GM19023 (cell line): ENCODE results near the gene HPN.

Source experiments
- ATAC-seq: cut with Tn5 transposase; IDR thresholded peaks from one replicate; pipeline ENCODE4 v1.9.1; 2021; ENCODE audit warnings: mild to moderate bottlenecking, moderate library complexity; ENCODE audit not compliant: unreplicated experiment

The HPN gene

DNA sequence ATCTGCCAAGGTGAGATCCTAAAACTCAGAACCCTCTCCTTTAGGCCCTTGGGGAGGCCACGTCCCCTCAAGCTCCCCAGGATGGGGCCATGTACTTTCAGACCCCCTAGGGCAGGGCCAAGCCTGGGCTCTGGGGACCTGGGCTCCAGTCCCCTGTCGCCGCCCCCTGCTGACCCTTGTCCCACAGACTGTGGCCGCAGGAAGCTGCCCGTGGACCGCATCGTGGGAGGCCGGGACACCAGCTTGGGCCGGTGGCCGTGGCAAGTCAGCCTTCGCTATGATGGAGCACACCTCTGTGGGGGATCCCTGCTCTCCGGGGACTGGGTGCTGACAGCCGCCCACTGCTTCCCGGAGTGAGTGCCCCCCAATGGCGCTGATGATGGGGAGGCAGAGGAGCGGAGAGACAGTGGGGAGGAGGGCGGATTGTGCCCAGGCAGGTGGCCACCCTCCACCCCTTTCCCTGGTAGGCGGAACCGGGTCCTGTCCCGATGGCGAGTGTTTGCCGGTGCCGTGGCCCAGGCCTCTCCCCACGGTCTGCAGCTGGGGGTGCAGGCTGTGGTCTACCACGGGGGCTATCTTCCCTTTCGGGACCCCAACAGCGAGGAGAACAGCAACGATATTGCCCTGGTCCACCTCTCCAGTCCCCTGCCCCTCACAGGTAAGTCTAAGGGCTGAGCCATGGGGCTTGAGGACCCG lies 18.8 kb downstream of the HPN start:
- ATAC-seq = no peak

DNA sequence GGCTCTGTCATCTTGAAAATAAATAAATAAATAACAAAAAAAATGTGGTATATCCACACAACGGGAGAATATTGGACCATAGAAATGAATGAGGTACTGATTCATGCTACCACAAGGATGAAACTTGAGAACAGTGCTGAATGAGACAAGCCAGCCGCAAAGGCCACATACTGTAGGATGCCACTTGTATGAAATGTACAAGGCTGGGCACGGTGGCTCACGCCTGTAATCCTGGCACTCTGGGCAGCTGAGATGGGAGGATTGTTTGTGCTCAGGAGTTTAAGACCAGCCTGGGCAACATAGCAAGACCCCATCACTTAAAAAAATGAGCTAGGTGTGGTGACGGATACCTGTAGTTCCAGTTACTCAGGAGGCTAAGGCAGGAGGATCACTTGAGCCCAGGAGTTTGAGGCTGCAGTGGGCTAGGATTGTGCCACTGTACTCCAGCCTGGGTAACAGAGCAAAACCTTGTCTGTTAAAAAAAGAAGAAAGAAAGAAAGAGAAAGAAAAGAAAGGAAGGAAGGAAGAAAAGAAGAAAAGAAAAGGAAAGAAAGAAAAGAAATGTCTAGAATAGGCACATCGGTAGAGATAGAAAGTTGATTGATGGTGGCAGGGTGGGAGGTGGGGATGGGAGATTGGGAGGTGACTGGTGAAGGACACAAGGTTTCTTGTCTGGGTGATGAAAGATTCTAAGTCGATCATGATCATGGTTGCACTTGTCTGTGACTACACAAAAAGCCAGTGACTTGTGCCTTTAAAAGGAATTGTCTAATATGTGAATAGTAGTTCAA lies 20.3 kb downstream of the HPN start:
- ATAC-seq = no peak

DNA sequence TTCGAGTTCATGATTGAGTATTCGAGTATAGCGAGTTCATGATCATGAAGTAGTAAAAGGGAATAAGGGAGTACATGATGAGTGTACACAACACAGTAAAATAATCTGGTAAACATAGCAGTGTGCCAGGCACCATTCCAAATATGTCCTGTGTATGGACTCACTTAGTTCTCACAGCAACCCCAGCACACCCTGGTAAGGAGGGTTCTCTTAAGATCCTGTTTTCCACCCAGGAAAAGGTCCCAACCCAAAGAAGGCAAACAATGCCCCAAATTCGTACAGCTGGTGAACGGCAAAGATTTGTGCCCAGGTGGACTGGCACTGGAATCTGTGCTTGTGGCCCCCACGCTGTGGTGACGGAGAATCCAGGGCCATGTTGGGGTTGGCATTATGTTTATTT lies 21.4 kb downstream of the HPN start:
- ATAC-seq = no peak

DNA sequence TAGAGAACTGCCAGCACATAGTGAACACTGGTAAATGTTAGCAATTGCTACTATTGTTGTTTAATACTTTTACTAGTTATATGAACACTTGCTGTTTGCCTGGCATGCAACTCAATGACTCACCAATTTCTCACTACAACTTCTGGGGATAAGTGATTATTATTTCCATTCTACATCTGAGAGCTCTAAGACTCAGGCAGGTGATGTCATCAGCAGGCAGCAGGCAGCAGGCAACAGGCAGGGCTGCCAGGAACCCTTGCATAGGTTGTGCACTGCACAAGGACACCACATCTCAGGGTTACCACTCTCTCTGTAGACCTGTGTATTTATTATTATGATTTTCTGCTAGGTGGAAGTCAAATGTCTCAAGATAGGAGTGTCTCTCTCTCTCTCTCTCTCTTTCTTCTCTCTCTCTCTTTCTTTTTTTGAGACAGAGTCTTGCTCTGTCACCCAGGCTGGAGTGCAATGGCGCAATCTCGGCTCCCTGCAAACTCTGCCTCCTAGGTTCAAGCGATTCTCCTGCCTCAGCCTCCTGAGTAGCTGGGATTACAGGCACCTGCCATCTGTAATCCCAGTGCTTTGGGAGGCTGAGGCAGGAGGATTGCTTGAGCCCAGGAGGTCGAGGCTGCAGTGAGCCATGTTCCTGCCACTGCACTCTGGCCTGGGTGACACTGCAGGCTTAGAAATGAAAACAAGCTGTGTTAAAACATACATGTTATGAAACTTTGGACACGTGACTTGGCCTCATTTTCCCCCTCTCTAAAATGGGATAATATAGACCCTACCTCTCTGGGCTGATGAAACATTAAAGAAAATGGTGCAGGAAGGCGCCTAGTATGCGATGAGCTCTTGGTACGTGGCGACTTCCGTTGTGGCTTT lies 22.7 kb downstream of the HPN start:
- no peak for ATAC-seq

DNA sequence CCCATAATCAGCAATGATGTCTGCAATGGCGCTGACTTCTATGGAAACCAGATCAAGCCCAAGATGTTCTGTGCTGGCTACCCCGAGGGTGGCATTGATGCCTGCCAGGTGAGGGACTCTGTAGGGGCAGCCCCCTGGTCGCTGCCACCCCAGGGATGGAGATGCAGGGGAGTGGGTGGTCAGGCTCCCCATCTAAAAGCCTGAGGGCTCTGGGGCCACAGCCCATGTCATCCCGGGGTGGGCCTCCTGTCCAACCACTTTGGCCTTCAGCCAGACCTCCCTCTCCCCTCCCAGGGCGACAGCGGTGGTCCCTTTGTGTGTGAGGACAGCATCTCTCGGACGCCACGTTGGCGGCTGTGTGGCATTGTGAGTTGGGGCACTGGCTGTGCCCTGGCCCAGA lies 24.1 kb downstream of the HPN start:
- ATAC-seq = no peak

DNA sequence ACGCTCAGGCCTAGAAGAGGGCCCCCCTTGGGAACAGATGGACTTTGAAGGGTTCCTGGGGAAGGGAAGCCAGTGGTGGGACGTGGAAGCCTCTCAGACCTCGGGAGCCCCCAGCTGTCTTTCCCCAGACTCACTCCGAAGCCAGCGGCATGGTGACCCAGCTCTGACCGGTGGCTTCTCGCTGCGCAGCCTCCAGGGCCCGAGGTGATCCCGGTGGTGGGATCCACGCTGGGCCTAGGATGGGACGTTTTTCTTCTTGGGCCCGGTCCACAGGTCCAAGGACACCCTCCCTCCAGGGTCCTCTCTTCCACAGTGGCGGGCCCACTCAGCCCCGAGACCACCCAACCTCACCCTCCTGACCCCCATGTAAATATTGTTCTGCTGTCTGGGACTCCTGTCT lies 24.6 kb downstream of the HPN start:
- no peak for ATAC-seq

DNA sequence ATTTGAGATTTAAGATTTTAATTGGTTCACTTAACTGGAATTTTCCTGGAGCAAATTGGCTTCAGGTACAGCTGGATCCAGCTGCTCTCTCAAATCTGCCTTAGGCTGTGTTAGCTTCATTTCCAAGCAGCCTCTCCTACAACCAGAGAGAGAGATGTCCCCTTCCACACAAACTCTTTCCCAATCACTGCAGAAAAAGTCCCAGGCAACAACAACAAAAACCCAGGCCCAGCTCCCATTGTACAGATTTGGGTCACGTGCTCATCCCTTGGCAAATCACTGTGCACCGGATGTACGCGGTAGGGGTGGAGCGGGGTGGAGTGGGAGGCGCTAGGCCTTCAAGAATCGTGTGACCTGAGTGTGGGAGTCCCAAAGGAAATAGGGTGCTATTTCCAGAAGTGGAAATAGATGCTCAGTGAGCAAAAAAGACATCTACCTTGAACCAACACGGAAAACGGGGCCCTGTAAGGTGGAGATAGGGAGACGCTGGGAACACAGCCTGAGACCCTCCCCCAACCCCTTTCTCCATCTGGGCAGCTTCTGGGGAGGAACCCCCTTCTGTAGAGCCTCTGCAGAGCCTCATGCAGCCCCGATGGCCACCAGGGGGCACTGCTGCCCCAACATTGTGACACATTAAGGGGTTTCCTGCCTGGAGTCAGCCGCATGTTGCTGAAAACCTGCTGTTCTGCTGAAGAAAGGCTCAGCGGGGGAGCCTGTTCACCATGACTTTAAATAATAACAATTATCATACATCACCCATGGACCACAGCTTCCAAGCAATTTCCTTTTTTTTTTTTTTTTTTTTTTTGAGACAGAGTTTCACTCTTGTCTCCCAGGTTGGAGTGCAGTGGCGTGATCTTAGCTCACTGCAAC lies 25.4 kb downstream of the HPN start:
- ATAC-seq = peak; percentile 74

DNA sequence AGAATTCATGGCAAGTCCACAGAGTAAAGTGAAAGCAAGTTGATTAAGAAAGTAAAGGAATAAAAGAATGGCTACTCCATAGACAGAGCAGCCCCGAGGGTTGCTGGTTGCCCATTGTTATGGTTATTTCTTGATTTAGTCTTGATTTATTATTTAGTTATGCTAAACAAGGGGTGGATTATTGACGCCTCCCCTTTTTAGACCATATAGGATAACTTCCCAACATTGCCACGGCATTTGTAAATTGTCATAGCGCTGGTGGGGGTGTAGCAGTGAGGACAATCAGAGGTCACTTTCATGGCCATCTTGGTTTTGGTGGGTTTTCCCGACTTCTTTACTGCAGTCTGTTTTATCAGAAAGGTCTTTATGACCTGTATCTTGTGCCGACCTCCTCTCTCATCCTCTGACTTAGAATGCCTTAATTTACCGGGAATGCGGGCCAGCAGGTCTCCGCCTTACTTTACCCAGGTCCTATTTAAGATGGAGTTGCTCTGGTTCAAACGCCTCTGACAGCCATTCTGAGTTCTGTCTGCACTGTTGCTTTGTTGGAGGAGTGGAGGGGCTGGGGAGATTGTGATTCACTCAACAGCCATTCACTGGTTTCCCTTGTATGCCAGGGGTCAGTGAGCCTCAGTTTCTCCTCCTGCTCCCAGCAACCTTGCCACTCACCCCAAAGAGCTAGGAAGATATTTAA lies 27.6 kb downstream of the HPN start:
- ATAC-seq = no peak

DNA sequence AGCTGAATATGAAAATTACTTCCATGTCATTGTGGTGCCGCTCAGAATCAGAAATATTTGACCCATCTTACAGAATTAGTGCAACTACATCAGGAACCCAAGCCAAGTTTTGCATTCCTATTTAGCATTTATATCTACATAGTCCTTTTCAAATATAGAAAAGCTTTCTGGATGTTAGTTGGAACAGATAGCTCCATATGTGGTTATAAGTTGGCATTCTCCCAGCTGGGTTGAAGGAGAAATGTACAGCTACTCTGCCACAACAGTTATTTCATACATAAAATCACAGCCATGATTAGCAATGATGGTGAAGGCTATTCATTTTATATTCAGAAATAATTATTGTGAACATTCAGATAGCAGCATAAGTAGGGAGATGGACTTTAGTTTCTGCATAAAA lies 28.2 kb downstream of the HPN start:
- ATAC-seq = no peak

DNA sequence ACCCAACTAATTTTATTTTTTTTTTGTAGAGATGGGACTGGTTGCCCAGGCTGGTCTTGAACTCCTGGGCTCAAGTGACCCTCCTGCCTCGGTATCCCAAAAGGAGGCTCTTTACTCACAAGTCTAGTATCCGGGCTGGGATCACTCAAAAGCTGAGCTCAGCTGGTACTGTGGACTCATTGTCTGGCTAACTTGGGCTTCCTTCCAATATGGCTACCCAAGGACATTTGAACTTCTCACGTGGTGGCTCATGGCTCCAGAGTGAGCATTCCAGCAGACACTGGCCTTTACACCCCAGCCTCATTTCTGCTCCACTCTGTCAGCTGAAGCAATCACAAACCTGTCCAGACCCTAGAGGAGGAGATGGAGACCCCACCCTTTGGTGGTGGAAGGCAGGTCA lies 28.9 kb downstream of the HPN start:
- ATAC-seq = no peak

DNA sequence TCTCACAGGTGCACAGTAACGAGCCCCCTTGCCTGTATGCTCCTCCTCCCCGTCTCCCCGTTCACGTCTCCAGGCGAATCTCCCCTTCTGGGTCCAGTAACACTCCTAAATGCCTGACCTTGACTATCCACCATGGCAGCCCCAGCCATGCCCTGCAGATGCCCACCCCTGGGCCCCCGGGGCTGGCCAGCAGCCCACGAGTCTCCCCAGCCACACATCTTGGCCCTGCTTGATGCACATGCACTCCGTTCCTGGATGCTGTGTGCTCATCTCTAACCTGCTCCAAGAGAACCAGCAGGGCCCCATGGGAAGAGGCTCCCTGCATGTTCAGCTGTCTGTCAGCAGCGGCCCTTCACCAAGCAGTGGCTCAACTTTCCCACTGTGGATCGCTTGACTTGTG lies 32.0 kb downstream of the HPN start:
- ATAC-seq = no peak

DNA sequence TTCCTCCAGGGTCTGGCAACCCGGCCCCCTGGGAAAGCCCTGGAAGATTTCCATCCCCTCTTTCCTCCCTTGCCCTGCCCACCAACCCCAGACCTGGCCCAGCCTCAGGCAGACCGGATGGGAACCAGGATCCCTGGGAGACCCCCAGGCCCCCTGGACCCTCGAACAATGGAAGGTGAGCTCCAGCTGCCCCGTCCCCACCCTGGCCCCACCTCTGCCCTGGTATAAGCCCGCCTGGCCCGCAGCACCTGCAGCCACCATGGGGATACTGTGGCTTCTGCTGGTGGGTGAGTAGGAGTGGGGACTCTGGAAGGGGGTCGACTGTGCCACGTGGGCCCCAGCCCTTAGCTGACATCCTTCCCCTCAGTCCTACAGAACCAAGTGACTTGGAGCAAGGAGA lies 32.4 kb downstream of the HPN start:
- ATAC-seq = no peak

DNA sequence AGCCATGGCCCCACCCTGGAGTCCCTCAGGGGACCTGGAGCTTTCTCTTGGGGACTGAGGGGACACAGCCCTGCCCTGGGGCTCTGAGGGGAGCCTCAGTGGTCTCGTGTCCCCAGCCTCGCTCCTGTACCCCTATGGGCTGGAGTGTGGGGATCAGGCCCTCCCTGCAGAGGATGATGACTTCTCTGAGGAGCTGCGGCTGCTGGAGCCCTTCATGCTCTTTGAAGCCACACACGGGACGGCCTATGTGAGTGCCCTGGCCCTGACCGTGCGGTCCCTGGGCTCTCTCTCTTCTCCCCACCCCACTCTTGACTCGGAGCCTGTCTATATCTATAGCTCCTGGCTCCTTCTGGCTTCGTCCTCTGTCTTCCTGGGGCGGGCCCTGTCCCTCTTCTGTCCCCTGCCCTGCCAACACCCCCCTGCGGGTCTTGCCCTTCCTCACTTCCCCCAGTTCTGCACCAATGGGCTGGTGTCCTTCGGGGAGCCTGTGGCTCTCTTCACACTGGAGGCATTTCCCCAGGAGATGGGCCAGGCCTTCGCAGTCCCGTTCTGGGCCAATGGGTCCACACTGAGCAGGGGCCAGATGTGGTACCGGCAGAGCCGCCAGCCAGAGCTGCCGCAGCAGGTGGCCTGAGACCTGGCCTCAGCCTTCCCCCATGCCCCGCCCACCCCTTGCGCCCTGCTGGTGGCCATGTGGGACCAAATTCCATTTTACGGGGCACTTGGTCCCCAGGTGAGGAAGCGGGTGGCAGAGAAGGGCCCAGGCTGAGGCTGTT lies 33.1 kb downstream of the HPN start:
- ATAC-seq = no peak

DNA sequence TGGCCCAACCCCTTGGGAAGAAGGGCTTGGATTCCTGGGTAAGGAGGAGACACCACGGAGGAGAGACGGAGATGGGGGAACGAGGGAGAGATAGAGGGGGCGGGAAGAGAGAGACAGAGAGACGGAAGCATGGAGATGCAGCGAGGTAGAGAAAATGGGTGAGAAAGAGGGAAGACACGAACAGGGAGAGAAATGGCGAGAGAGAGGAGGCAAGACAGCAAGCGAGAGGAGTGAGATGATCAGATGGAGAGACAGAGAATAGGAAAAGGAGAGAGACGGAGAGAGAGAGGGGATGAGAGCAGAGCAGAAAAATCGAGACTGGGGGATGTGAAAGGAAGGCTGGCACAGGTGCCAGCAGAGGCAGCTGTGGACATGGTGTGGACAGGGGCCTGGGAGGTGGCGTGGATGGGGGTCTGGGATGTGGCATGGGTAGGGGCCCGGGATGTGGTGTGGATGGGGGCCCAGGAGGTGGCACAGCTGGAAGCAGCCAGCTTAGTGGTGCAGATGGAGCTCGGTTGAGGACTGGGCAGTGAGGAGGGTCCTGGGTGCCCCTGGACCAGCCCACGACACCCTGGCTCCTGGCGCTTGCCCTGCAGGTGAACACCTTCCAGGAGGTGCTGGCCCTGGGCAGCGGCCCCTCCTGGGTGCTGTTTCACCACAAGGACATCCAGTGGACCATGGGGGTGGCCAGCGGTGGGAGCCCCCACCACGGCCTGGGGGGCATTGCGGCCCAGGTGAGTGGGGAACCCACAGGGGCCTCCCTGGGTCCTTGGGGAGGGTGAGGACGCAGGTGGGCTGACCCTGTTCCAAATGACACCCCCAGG lies 33.9 kb downstream of the HPN start:
- ATAC-seq = no peak

DNA sequence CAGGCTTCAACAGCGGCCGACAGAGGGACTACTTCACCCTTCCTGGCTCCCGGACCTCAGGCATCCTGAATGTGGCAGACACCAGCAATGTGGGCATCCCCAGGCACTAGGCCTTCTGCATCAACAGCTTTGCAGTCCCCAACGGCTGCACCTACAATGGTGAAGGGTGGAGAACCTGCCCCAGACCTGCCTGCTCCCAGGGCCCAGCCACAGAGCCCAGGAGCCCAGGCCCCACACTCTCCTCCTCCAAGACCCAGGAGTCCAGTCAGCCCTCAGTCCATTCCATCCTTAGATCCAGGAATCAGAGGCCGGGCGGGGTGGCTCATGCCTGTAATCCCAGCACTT lies 34.5 kb downstream of the HPN start:
- ATAC-seq = no peak

DNA sequence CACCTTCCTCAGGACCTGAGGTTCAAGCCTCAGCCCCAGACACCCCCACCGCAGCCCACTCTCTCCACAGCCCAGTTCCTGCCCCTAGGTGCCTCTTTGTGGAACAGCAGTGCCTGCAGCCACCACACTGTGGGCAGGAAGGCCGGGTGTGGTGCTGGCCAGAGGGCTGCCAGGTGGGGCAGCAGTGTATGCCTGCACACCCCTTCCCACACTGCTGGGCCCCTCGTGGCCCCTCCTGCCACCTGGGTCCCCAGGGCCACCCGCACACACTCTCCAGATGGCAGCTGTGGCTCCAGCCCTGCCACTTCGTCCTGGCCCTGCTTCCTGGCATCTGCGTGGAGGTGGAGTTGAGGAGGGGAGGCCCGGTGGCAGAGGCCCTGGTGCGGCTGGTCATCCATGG lies 35.1 kb downstream of the HPN start:
- no peak for ATAC-seq

DNA sequence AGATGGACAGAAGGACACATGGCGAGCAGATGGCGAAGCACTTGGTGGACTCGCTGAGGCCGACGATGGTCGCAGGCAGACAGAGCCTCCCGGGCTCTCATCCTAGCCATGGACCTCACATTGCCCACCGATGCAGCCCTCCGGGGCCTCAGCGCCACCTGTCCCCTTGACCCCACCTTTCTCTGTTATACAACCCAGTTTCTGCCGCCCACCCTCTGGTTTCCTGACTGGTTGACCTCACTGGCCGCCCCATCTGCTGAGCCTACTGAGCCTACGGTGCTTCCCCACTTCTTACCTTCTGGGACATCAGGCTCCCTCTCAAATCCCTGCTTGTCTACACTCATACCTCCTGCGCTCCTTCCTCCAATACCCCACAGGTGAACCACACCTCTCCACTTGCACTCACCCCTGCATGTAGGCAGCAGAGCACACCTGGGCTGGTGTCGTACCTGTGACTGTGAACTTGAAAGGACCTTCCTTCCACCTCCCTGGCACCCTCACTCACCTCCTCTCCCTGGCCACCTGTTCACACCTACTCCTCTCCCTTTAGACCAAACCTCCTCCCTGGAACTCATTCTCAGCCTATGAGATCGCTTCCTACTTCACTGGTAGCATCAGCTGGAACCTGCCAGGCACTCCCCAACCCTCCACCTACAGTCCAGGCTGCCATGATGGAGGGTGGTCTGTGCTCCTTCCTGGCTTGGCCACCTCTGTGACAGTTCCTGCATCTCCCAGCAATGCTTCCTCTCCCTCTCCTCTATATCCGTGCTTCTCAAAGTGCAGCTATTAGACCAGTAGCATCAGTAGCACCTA lies 36.1 kb downstream of the HPN start:
- ATAC-seq = no peak

DNA sequence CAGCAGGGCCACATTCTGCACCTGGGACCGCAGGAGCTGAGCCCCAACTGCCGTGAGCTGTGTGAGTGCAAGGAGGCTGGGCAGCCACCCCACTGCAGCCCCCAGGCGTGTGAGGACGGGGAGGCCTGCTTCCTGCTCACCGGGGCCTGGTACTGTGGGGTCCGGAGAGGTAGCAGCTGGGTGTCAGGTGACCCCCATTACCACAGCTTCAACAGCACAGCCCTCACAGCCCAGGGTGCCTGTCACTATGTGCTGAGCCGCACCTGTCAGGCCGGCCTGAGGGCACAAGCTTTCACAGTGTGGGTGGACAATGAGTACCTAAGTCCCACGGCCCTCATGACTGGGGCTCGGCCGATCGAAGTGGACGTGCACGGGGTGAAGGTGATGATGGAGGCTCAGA lies 38.3 kb downstream of the HPN start:
- ATAC-seq = no peak
